Lower leg skin (tissue), 3 donors: ENCODE measurements around the gene HIRIP3.

Experiments
- CTCF ChIP-seq, 3 donors: fragments of 450-650 bp; IDR thresholded peaks; one replicate each; pipeline ENCODE4 v1.5.1; 2016; ENCODE audit warnings: antibody characterized with exemption in 3 of 3, mild to moderate bottlenecking in 3 of 3, moderate library complexity in 2 of 3
- POLR2A ChIP-seq, 2 donors: fragments of 450-650 bp; IDR thresholded peaks; one replicate each; pipeline ENCODE4 v1.6.1; 2016 to 2017; ENCODE audit warnings: antibody characterized with exemption in 2 of 2, mild to moderate bottlenecking in 1 of 2, moderate library complexity in 1 of 2

- no peak for TF ChIP-seq CTCF (IDR thresholded peaks at IDR 0.05)
- no peak for TF ChIP-seq POLR2A (IDR thresholded peaks at IDR 0.05)
Measured at GRCh38 chr16:29991571-29991904, 3.9 kb downstream of the HIRIP3 start.
